ENCODE measurements around the gene FYB2.
A peak's percentile ranks its signal among the peaks of the same experiment; 100 is the strongest.

DNA sequence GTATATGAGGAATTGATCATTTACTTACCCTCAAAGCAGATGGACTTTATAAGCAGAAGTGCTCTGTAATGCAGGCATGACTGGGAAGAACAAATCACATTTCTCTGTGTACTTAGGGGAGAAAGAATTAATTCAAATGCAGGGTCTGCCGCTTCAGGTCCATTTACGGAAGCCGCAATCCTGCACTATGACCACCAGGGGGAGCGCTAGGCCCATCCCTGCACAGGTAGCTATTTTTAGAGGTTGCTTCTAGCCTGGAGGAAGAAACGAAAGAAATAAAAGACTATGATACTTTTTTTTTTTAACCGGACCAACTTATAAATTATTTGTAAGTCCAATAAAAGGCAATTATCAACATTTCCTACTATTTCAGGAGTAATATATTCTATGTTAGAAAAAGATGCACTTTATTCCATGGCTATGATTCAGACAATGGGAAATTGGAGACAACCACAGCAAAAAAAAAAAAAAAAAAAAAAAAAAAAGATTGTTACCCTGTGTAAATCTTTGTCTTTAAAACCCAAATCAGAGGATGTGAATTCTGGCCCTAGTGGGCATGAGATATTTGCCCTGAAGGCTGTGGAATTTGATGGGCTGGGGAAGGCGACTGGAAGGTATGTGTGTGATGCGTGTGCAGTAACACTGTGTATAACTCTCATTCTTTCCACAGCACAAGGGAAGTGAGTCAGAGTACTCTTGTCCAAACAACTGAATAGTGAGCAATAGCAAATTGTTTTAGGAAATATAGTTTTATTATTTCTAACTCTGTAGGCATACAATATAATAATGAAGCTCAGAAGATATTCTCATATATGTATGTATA is 12.9 kb upstream of the FYB2 start:
- TF ChIP-seq, protein P1, sequence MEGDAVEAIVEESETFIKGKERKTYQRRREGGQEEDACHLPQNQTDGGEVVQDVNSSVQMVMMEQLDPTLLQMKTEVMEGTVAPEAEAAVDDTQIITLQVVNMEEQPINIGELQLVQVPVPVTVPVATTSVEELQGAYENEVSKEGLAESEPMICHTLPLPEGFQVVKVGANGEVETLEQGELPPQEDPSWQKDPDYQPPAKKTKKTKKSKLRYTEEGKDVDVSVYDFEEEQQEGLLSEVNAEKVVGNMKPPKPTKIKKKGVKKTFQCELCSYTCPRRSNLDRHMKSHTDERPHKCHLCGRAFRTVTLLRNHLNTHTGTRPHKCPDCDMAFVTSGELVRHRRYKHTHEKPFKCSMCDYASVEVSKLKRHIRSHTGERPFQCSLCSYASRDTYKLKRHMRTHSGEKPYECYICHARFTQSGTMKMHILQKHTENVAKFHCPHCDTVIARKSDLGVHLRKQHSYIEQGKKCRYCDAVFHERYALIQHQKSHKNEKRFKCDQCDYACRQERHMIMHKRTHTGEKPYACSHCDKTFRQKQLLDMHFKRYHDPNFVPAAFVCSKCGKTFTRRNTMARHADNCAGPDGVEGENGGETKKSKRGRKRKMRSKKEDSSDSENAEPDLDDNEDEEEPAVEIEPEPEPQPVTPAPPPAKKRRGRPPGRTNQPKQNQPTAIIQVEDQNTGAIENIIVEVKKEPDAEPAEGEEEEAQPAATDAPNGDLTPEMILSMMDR (IDR thresholded peaks at IDR 0.05) = peak; percentile 82
- TF ChIP-seq, protein P2, sequence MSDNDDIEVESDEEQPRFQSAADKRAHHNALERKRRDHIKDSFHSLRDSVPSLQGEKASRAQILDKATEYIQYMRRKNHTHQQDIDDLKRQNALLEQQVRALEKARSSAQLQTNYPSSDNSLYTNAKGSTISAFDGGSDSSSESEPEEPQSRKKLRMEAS (IDR thresholded peaks at IDR 0.05) = no peak
- TF ChIP-seq HOXA7 (CRISPR knock-in tag; IDR thresholded peaks at IDR 0.05) = no peak
- no peak for TF ChIP-seq BCL3 (IDR thresholded peaks at IDR 0.05)

Measured in A549 (cell line).